ENCODE measurements around the gene SKIDA1.

SKIDA1 gene

DNA sequence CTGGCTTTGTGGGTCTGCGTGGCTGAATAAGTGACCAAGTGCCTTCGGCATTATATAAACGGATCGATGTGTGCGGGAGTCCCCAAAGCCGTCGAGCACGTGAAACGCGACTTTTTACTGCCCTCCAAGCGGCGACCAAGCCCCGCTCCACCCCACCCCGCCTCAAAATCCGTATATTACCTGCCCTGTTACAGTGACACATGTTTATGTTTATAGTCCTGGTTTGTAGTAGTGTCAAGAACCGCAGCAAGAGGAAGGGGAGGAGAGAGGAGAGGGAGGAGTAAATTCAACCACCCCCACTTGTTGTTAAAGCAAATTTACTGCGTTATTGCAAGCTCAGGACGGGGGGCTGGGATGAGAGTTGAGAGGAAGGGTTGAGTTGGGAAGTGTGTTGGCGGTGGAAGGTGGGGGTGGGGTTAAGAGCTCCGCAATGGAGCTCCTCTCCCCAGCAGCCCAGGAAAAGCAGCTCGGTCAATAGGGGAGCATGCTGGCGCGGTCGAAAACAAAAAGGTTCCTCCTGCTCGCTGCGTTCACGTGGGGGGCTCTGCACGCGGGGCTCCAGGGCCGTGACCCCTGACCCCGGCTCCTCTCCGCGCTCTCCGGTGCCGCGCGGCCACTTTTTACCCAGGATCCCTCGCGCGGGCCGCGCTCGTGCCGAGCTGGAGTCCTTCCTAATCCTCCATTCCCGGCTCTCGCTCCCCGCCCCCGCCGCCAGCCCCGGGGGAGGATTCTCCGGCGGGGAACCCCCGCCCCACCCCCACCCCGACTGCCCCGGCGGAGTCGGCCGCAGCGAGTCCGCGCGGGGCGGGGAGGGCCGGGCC, at the start of gene SKIDA1:
SKIDA1 (minus strand) TSS at position 316 of the 821 bp plus-strand sequence. CDS start 7,860 bp downstream, outside the sequence.
- Histone ChIP-seq H3K9me3 (ENCODE audit: control insufficient read depth, insufficient read depth, low read depth, low read length) (no peaks in the 10 kb centered on the region), H3K4me1 (ENCODE audit: control insufficient read depth, insufficient read depth, low read length) (peaks cover 18% of the 10 kb centered on the region; the same call in 1 of the 2 replicates), H3K4me3 (ENCODE audit: low read depth, low read length) (peak within 1 kb of the TSS; percentile 58), H3K27ac (ENCODE audit: extremely low read depth, low read depth, low read length) (peak within 1 kb of the TSS; percentile 98), H3K36me3 (ENCODE audit: control insufficient read depth in 2 of 2, insufficient read depth in 1 of 2, low read length in 2 of 2) (no peaks in the 10 kb centered on the region)
- ChIA-PET POLR2A (interaction anchor here (0.7 to 3.5 kb wide), 5 partner anchors 7 to 232 kb away, joined by 4 to 33 read pairs (median 10); no protein-coding TSS in a partner anchor), CTCF (interaction anchor here (0.5 to 0.7 kb wide), 2 partner anchors 55 to 385 kb away, joined by 4 read pairs; no protein-coding TSS in a partner anchor)
- TF ChIP-seq ZNF48 (tag by site-specific recombination; IDR thresholded peaks at IDR 0.05) (no peak), ZFP41 (tag by site-specific recombination; IDR thresholded peaks at IDR 0.05; ENCODE audit: borderline replicate concordance) (no peak), ZNF658 (tag by site-specific recombination; IDR thresholded peaks at IDR 0.05) (no peak), ZSCAN16 (tag by site-specific recombination; IDR thresholded peaks at IDR 0.05) (no peak), ZNF433 (tag by site-specific recombination; IDR thresholded peaks at IDR 0.05; ENCODE audit: low read depth) (no peak), ZNF366 (tag by site-specific recombination; conservative IDR thresholded peaks at IDR 0.05) (peak; percentile 92), ZNF19 (tag by site-specific recombination; IDR thresholded peaks at IDR 0.05; ENCODE audit: low read depth) (no peak), ZNF830 (tag by site-specific recombination; IDR thresholded peaks at IDR 0.05; ENCODE audit: low read depth) (no peak), ZNF341 (tag by site-specific recombination; IDR thresholded peaks at IDR 0.05; ENCODE audit: low read depth) (peak; percentile 83), HOXC10 (CRISPR knock-in tag; IDR thresholded peaks at IDR 0.05) (no peak), ZNF311 (tag by site-specific recombination; IDR thresholded peaks at IDR 0.05; ENCODE audit: borderline replicate concordance) (no peak), ZNF549 (tag by site-specific recombination; IDR thresholded peaks at IDR 0.05) (no peak), KLF8 (tag by site-specific recombination; IDR thresholded peaks at IDR 0.05) (peak; percentile 97), ZNF548 (tag by site-specific recombination; IDR thresholded peaks at IDR 0.05) (no peak), KLF1 (tag by site-specific recombination; IDR thresholded peaks at IDR 0.05) (peak; percentile 99), PRDM4 (tag by site-specific recombination; IDR thresholded peaks at IDR 0.05) (peak; percentile 96), ZNF302 (tag by site-specific recombination; IDR thresholded peaks at IDR 0.05; ENCODE audit: low read depth) (0 out of 2 replicates have a peak, but pooled peaks have one; percentile 50), ZBTB8A (tag by site-specific recombination; IDR thresholded peaks at IDR 0.05) (peak; percentile 74), ZNF404 (tag by site-specific recombination; IDR thresholded peaks at IDR 0.05) (no peak), ZNF221 (tag by site-specific recombination; IDR thresholded peaks at IDR 0.05; ENCODE audit: borderline replicate concordance) (no peak), GLIS2 (tag by site-specific recombination; IDR thresholded peaks at IDR 0.05) (peak; percentile 75), ZNF785 (tag by site-specific recombination; IDR thresholded peaks at IDR 0.05) (no peak), ZNF10 (tag by site-specific recombination; IDR thresholded peaks at IDR 0.05) (peak; percentile 14; the same call in 1 of the 2 replicates), ZNF37A (tag by site-specific recombination; IDR thresholded peaks at IDR 0.05) (no peak; the same call in 1 of the 2 replicates), ZNF426 (tag by site-specific recombination; IDR thresholded peaks at IDR 0.05) (no peak), OVOL3 (tag by site-specific recombination; IDR thresholded peaks at IDR 0.05) (peak; percentile 51), ZNF701 (tag by site-specific recombination; IDR thresholded peaks at IDR 0.05) (no peak), BCL11B (tag by site-specific recombination; IDR thresholded peaks at IDR 0.05; ENCODE audit: low read depth) (peak; percentile 99), ZEB2 (tag by site-specific recombination; IDR thresholded peaks at IDR 0.05) (peak; percentile 100)
- TF ChIP-seq, protein P1, sequence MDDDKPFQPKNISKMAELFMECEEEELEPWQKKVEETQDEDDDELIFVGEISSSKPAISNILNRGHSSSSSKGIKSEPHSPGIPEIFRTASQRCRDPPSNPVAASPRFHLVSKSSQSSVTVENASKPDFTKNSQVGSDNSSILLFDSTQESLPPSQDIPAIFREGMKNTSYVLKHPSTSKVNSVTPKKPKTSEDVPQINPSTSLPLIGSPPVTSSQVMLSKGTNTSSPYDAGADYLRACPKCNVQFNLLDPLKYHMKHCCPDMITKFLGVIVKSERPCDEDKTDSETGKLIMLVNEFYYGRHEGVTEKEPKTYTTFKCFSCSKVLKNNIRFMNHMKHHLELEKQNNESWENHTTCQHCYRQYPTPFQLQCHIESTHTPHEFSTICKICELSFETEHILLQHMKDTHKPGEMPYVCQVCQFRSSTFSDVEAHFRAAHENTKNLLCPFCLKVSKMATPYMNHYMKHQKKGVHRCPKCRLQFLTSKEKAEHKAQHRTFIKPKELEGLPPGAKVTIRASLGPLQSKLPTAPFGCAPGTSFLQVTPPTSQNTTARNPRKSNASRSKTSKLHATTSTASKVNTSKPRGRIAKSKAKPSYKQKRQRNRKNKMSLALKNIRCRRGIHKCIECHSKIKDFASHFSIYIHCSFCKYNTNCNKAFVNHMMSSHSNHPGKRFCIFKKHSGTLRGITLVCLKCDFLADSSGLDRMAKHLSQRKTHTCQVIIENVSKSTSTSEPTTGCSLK (tag by site-specific recombination; IDR thresholded peaks at IDR 0.05) = no peak
- TF ChIP-seq, protein P2, sequence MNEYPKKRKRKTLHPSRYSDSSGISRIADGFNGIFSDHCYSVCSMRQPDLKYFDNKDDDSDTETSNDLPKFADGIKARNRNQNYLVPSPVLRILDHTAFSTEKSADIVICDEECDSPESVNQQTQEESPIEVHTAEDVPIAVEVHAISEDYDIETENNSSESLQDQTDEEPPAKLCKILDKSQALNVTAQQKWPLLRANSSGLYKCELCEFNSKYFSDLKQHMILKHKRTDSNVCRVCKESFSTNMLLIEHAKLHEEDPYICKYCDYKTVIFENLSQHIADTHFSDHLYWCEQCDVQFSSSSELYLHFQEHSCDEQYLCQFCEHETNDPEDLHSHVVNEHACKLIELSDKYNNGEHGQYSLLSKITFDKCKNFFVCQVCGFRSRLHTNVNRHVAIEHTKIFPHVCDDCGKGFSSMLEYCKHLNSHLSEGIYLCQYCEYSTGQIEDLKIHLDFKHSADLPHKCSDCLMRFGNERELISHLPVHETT (tag by site-specific recombination; IDR thresholded peaks at IDR 0.05) = peak; percentile 99
- TF ChIP-seq, protein P3, sequence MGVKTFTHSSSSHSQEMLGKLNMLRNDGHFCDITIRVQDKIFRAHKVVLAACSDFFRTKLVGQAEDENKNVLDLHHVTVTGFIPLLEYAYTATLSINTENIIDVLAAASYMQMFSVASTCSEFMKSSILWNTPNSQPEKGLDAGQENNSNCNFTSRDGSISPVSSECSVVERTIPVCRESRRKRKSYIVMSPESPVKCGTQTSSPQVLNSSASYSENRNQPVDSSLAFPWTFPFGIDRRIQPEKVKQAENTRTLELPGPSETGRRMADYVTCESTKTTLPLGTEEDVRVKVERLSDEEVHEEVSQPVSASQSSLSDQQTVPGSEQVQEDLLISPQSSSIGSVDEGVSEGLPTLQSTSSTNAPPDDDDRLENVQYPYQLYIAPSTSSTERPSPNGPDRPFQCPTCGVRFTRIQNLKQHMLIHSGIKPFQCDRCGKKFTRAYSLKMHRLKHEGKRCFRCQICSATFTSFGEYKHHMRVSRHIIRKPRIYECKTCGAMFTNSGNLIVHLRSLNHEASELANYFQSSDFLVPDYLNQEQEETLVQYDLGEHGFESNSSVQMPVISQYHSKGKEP (tag by site-specific recombination; IDR thresholded peaks at IDR 0.05) = peak; percentile 81; the same call in 1 of the 2 replicates
